HEK293 (cell line): ENCODE measurements around the gene ZGPAT.

ENCODE experiments used
- CTCF ChIA-PET: fragments of 350-600 bp; formaldehyde crosslinking; extraction: SDS; loops from one replicate; lab custom pipeline; 2021; ENCODE audit warnings: antibody characterized with exemption; lab: Yijun Ruan, JAX
- POLR2A ChIA-PET: fragments of 300-600 bp; formaldehyde crosslinking; extraction: SDS; loops from one replicate; lab custom pipeline; 2020; ENCODE audit warnings: antibody characterized with exemption, inconsistent platforms; lab: Yijun Ruan, JAX
- H3K27ac ChIP-seq: fragments of 200-500 bp; sonication (Bioruptor generic); 2 replicates; pipeline ENCODE4 v1.5.1; 2014; ENCODE audit warnings: low read depth, low read length, control low read depth, inconsistent platforms; ENCODE audit errors: extremely low read depth
- H3K36me3 ChIP-seq, 2 experiments: fragments of 200-500 bp in 1 of 2; sonication (Bioruptor generic) in 1 of 2; 1 replicate in 1 of 2; 2 replicates in 1 of 2; pipeline ENCODE4 v1.5.1; 2014 to 2017; ENCODE audit warnings: inconsistent platforms in 2 of 2, low read length in 2 of 2; ENCODE audit not compliant: control insufficient read depth in 2 of 2, insufficient read depth in 1 of 2
- H3K4me1 ChIP-seq: fragments of 200-500 bp; sonication (Bioruptor generic); 2 replicates; pipeline ENCODE4 v1.5.1; 2014; ENCODE audit warnings: mild to moderate bottlenecking, low read length, inconsistent platforms; ENCODE audit not compliant: control insufficient read depth, insufficient read depth
- H3K4me3 ChIP-seq: 2 replicates; pipeline ENCODE4 v1.5.1; 2011; ENCODE audit warnings: low read depth, mild to moderate bottlenecking, control low read depth, low read length, moderate library complexity
- H3K9me3 ChIP-seq: fragments of 200-500 bp; sonication (Bioruptor generic); 2 replicates; pipeline ENCODE4 v1.5.1; 2014; ENCODE audit warnings: low read depth, low read length, inconsistent platforms; ENCODE audit not compliant: control insufficient read depth, insufficient read depth
- BCL11B ChIP-seq: fragments of 450-650 bp; formaldehyde crosslinking; IDR thresholded peaks from 2 replicates; pipeline ENCODE4 v1.5.1; 2016; ENCODE audit warnings: low read depth, missing biosample characterization, missing genetic modification characterization
- GLI2 ChIP-seq: fragments of 450-650 bp; formaldehyde crosslinking; IDR thresholded peaks from 2 replicates; pipeline ENCODE4; 2017; ENCODE audit warnings: missing biosample characterization, missing genetic modification characterization, low read depth, borderline replicate concordance
- HIC1 ChIP-seq: fragments of 450-650 bp; formaldehyde crosslinking; IDR thresholded peaks from 2 replicates; pipeline ENCODE4 v1.5.1; 2016; ENCODE audit warnings: missing biosample characterization, missing genetic modification characterization
- HOXC10 ChIP-seq: sonication (generic); formaldehyde crosslinking; IDR thresholded peaks from 2 replicates; pipeline ENCODE4 v1.8.1; 2023; ENCODE audit warnings: mild to moderate bottlenecking, missing genetic modification reagents
- KLF8 ChIP-seq: fragments of 450-650 bp; formaldehyde crosslinking; IDR thresholded peaks from 2 replicates; pipeline ENCODE4 v1.5.1; 2016; ENCODE audit warnings: missing biosample characterization, missing genetic modification characterization
- MZF1 ChIP-seq: fragments of 450-650 bp; formaldehyde crosslinking; IDR thresholded peaks from 2 replicates; pipeline ENCODE4 v1.5.1; 2017; ENCODE audit warnings: missing biosample characterization, missing genetic modification characterization, borderline replicate concordance
- SETDB1 ChIP-seq: IDR thresholded peaks from one replicate; pipeline ENCODE4 v1.6.1; 2017; ENCODE audit warnings: mild to moderate bottlenecking, low read length, moderate library complexity, mixed read lengths; ENCODE audit not compliant: insufficient read length
- ZBTB20 ChIP-seq: fragments of 450-650 bp; formaldehyde crosslinking; IDR thresholded peaks from 2 replicates; pipeline ENCODE4 v1.5.1; 2016; ENCODE audit warnings: missing biosample characterization, missing genetic modification characterization
- ZFHX2 ChIP-seq: fragments of 450-650 bp; formaldehyde crosslinking; conservative IDR thresholded peaks from 2 replicates; pipeline ENCODE4 v1.5.1; 2016; ENCODE audit warnings: missing biosample characterization, missing genetic modification characterization
- ZNF114 ChIP-seq: fragments of 450-650 bp; formaldehyde crosslinking; IDR thresholded peaks from 2 replicates; pipeline ENCODE4 v1.5.0; 2017; ENCODE audit warnings: missing biosample characterization, missing genetic modification characterization
- ZNF239 ChIP-seq: fragments of 450-650 bp; formaldehyde crosslinking; IDR thresholded peaks from 2 replicates; pipeline ENCODE4 v1.5.1; 2016; ENCODE audit warnings: missing biosample characterization, missing genetic modification characterization
- ZNF311 ChIP-seq: fragments of 450-650 bp; formaldehyde crosslinking; IDR thresholded peaks from 2 replicates; pipeline ENCODE4 v1.5.1; 2017; ENCODE audit warnings: missing biosample characterization, missing genetic modification characterization, borderline replicate concordance
- ZNF350 ChIP-seq: fragments of 450-650 bp; formaldehyde crosslinking; IDR thresholded peaks from 2 replicates; pipeline ENCODE4 v1.5.0; 2017; ENCODE audit warnings: missing biosample characterization, mild to moderate bottlenecking, missing genetic modification characterization
- ZNF48 ChIP-seq: fragments of 450-650 bp; formaldehyde crosslinking; IDR thresholded peaks from 2 replicates; pipeline ENCODE4 v1.5.1; 2016; ENCODE audit warnings: missing biosample characterization, missing genetic modification characterization
- ZNF513 ChIP-seq: fragments of 450-650 bp; IDR thresholded peaks from 2 replicates; pipeline ENCODE4 v1.5.1; 2018; ENCODE audit warnings: missing biosample characterization, missing genetic modification characterization
- ZNF544 ChIP-seq: fragments of 450-650 bp; formaldehyde crosslinking; IDR thresholded peaks from 2 replicates; pipeline ENCODE4 v1.5.0; 2017; ENCODE audit warnings: missing biosample characterization, missing genetic modification characterization
- ZNF585B ChIP-seq: fragments of 450-650 bp; formaldehyde crosslinking; IDR thresholded peaks from 2 replicates; pipeline ENCODE4 v1.5.1; 2016; ENCODE audit warnings: missing biosample characterization, missing genetic modification characterization
- ZNF610 ChIP-seq: fragments of 450-650 bp; formaldehyde crosslinking; IDR thresholded peaks from 2 replicates; pipeline ENCODE4 v1.5.1; 2016; ENCODE audit warnings: missing biosample characterization, missing genetic modification characterization, borderline replicate concordance
- ZNF626 ChIP-seq: fragments of 450-650 bp; sonication (Bioruptor Pico); formaldehyde crosslinking; IDR thresholded peaks from 2 replicates; pipeline ENCODE4 v1.5.1; 2018; ENCODE audit warnings: missing biosample characterization, missing genetic modification characterization, inconsistent platforms
- ZNF701 ChIP-seq: fragments of 450-650 bp; formaldehyde crosslinking; IDR thresholded peaks from 2 replicates; pipeline ENCODE4 v1.5.1; 2016; ENCODE audit warnings: missing biosample characterization, missing genetic modification characterization
- ZNF785 ChIP-seq: fragments of 450-650 bp; formaldehyde crosslinking; IDR thresholded peaks from 2 replicates; pipeline ENCODE4 v1.5.1; 2016; ENCODE audit warnings: missing biosample characterization, missing genetic modification characterization
- ZXDB ChIP-seq: fragments of 450-650 bp; formaldehyde crosslinking; IDR thresholded peaks from 2 replicates; pipeline ENCODE4 v1.5.1; 2016; ENCODE audit warnings: missing biosample characterization, missing genetic modification characterization
- TF ChIP-seq, protein P1 (sequence below): fragments of 450-650 bp; formaldehyde crosslinking; IDR thresholded peaks from 2 replicates; pipeline ENCODE4 v1.5.1; 2016; ENCODE audit warnings: missing biosample characterization, missing genetic modification characterization
- TF ChIP-seq, protein P2 (sequence below): fragments of 450-650 bp; IDR thresholded peaks from 2 replicates; pipeline ENCODE4 v1.5.1; 2018; ENCODE audit warnings: missing biosample characterization, mild to moderate bottlenecking, missing genetic modification characterization
- TF ChIP-seq, protein P3 (sequence below): fragments of 450-650 bp; formaldehyde crosslinking; IDR thresholded peaks from 2 replicates; pipeline ENCODE4 v1.5.1; 2016; ENCODE audit warnings: missing biosample characterization, missing genetic modification characterization

Gene ZGPAT

GRCh38 chr20:63755933-63756647 lies 48.3 kb downstream of the ZGPAT start:
- CTCF ChIA-PET = interaction anchor here (0.5 to 0.9 kb wide), 2 partner anchors 29 to 299 kb away, joined by 3 read pairs; no protein-coding TSS in a partner anchor
- TF ChIP-seq KLF8 (tag by site-specific recombination) (no peak), ZNF513 (tag by site-specific recombination) (no peak), ZNF350 (tag by site-specific recombination) (no peak), ZFHX2 (tag by site-specific recombination) (no peak), SETDB1 (no peak), ZNF48 (tag by site-specific recombination) (no peak), BCL11B (tag by site-specific recombination) (no peak), ZNF585B (no peak)
- TF ChIP-seq, protein P1, sequence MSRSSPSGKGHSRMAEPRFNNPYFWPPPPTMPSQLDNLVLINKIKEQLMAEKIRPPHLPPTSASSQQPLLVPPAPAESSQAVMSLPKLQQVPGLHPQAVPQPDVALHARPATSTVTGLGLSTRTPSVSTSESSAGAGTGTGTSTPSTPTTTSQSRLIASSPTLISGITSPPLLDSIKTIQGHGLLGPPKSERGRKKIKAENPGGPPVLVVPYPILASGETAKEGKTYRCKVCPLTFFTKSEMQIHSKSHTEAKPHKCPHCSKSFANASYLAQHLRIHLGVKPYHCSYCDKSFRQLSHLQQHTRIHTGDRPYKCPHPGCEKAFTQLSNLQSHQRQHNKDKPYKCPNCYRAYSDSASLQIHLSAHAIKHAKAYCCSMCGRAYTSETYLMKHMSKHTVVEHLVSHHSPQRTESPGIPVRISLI (tag by site-specific recombination) = no peak
- TF ChIP-seq, protein P2, sequence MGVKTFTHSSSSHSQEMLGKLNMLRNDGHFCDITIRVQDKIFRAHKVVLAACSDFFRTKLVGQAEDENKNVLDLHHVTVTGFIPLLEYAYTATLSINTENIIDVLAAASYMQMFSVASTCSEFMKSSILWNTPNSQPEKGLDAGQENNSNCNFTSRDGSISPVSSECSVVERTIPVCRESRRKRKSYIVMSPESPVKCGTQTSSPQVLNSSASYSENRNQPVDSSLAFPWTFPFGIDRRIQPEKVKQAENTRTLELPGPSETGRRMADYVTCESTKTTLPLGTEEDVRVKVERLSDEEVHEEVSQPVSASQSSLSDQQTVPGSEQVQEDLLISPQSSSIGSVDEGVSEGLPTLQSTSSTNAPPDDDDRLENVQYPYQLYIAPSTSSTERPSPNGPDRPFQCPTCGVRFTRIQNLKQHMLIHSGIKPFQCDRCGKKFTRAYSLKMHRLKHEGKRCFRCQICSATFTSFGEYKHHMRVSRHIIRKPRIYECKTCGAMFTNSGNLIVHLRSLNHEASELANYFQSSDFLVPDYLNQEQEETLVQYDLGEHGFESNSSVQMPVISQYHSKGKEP (tag by site-specific recombination) = no peak
- Histone ChIP-seq H3K4me1 (no peaks in the 10 kb centered on the region), H3K27ac (no peak overlapping the region), H3K9me3 (no peaks in the 10 kb centered on the region), H3K4me3 (no peak overlapping the region), H3K36me3 (no peaks in the 10 kb centered on the region)
- POLR2A ChIA-PET = no interaction called here

GRCh38 chr20:63756648-63756991 lies 48.8 kb downstream of the ZGPAT start:
- Histone ChIP-seq H3K36me3 (no peaks in the 10 kb centered on the region), H3K4me1 (no peaks in the 10 kb centered on the region), H3K27ac (no peak overlapping the region), H3K4me3 (no peak overlapping the region), H3K9me3 (no peaks in the 10 kb centered on the region)
- POLR2A ChIA-PET = no interaction called here
- CTCF ChIA-PET = no interaction called here
- no peak for TF ChIP-seq ZNF239
- TF ChIP-seq ZNF610 (tag by site-specific recombination) = no peak
- TF ChIP-seq, protein P3, sequence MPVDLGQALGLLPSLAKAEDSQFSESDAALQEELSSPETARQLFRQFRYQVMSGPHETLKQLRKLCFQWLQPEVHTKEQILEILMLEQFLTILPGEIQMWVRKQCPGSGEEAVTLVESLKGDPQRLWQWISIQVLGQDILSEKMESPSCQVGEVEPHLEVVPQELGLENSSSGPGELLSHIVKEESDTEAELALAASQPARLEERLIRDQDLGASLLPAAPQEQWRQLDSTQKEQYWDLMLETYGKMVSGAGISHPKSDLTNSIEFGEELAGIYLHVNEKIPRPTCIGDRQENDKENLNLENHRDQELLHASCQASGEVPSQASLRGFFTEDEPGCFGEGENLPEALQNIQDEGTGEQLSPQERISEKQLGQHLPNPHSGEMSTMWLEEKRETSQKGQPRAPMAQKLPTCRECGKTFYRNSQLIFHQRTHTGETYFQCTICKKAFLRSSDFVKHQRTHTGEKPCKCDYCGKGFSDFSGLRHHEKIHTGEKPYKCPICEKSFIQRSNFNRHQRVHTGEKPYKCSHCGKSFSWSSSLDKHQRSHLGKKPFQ (tag by site-specific recombination) = no peak
- no peak for TF ChIP-seq ZNF311 (tag by site-specific recombination)
- no peak for TF ChIP-seq HOXC10 (CRISPR knock-in tag)
- TF ChIP-seq MZF1 = no peak
- TF ChIP-seq ZNF114 = no peak
- TF ChIP-seq ZBTB20 (tag by site-specific recombination) = no peak
- no peak for TF ChIP-seq GLI2
- TF ChIP-seq ZNF785 (tag by site-specific recombination) = no peak
- no peak for TF ChIP-seq ZNF701 (tag by site-specific recombination)
- TF ChIP-seq ZNF626 (tag by site-specific recombination) = no peak
- TF ChIP-seq ZNF544 (tag by site-specific recombination) = no peak
- no peak for TF ChIP-seq ZXDB (tag by site-specific recombination)
- no peak for TF ChIP-seq HIC1 (tag by site-specific recombination)
